Measurements from ENCODE around the gene POU2AF1. TPM values are rescaled to one million over a fixed set of nuclear protein-coding genes. Genes with fewer than 3 reads are reported as not detected.

Gene POU2AF1
- total RNA-seq, 1 experiment from 2014 or later = not detected

DNA sequence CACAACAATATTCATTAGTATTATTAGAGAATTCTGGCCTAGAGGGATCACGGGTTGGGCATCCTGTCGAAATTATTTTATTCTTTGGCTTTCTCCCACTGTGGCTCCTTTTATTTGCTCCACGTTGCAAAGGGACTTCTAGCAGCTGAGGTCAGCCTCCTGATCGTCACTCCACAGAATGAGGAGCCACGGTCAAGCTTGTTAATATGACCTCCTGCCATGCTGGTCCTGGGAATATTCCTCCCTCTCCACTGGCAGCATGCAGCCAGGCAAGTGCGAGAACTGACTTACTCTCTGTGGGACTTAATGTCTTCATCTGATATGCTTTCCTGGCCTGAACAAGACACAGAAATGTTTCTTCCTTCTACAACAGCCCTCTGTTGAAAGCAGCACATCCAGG lies 59.8 kb downstream of the POU2AF1 start:
- DNase-seq (ENCODE audit: low read depth) = no peak

DNA sequence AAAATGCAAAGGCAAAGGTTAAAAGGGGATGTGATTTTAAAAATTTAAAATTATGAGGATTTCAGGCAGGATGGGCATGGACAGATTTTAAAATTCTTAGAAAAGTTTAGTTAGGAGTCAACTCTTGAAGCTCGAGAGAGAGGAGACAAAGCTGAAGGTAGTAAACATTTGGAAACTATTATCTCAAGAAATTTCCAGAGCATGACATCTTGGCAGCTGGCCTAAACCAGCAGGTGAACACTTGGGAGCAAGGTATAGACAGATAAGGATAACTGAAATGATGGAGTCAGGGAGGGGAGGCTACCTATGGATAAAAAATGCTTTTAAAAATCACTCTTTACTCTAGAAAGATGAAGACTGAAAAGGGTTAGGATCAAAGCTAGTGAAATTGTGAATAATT lies 67.0 kb downstream of the POU2AF1 start:
- no peak for DNase-seq (ENCODE audit: low read depth)

DNA sequence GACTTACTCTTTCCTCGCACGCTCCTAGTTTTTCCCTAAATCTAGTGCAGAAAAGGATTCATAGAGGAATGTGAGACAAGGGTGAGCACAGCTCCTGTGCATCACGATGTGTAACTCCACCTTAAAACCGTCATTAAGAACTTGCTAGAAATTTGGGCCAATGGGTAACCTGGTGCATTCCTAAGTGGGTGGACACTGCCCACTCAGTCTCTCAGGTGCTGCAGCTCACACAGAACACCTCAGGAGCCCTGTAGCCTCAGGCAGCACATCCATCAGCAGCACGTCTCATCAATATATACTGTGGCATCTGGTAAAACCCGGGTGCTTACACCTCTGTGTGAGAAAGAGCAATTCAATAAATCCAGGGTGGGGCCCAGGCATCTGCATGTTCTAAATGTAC lies 68.4 kb downstream of the POU2AF1 start:
- DNase-seq (ENCODE audit: low read depth) = no peak

DNA sequence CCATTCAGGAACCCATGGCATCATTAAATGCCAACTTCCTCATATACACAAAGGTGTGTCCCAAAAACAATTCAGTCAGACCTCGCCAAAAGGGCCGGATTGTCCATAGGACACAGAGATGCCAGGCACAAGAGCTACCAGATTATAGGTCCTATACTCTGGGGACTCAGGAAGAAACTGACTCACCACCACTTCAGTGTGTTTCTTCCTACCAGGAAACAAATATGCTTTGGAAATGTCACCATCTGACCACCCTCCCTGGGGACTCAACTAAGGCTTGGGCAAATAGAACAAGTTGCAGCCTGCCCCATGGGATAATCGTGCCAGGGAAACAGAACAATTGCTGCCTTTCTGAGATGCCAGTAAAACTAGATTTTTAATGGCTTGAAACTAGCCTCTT lies 69.0 kb downstream of the POU2AF1 start:
- DNase-seq (ENCODE audit: low read depth) = no peak

DNA sequence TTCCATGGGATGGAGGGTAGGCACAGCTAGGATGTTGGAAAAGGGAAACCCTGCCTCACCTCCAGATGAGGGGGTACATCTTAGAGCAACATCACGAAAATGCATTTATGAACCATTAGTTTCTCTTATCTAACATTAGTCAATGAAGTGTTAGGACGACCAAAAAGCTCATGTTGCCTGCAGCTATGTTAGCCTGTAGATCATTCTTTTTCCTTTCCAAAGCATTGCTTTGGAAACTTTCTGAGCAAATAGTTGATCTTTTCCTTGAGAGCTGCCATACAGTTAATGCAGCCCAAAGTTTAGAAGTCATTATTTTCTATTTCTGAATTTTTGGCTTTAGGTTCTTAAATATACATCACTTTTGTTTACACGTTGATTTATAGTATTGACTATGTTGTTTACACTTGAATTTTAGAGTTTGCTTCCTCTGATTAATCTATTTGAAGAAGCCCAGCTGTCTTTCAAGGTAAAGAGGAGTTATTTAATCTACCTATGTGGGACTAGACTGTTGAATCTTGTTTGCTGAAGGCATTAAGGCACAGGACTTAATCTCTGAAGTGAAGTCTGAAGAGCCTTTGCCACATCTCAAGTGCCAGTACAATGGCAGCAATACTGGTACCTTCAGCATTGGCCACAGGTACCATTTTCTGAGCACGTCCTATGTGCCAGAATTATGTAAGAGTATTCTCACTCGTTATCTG lies 69.7 kb downstream of the POU2AF1 start:
- no peak for DNase-seq (ENCODE audit: low read depth)

DNA sequence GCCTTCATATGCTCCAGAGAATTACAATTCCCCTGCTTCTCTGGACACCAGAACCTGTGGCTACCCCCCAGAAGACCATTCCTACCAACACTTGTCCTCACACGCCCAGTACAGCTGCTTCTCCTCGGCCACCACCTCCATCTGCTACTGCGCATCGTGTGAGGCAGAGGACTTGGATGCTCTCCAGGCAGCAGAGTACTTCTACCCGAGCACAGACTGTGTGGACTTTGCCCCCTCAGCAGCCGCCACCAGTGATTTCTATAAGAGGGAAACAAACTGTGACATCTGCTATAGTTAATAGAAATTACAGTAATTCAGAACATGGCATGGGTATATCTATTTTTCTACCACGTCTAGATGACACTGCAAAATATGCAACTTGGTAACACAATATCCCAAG lies 70.9 kb downstream of the POU2AF1 start:
- no peak for DNase-seq (ENCODE audit: low read depth)

DNA sequence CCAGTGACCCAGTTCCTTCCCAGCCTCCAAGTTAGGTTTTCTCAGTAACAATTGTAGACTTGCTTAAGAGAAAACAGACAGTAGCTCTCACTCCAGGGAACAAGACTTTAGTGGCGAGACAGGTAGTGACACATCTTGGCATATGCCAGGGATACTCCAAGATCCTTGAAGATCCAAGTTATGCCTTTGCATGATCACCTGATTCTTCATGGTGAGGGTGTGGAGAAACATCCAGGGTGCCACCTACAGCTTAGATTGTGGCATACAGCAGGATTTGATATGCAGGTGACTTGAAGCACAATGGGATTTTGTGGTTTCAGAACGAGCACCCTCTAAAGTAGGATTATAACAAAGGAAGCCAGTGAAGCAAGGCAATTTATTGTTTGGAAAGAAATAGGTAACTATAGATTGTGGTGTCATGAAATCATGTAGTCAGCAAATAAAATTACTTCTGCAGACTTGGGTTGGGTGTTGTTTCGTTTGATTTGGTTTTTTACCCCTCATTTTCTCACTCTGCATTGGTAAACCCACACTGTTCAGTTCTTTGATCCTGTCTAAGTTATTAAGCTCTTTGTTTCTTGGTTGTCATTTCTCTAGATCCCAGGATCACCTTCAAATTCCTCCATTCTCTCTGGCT lies 71.5 kb downstream of the POU2AF1 start:
- no peak for DNase-seq (ENCODE audit: low read depth)

DNA sequence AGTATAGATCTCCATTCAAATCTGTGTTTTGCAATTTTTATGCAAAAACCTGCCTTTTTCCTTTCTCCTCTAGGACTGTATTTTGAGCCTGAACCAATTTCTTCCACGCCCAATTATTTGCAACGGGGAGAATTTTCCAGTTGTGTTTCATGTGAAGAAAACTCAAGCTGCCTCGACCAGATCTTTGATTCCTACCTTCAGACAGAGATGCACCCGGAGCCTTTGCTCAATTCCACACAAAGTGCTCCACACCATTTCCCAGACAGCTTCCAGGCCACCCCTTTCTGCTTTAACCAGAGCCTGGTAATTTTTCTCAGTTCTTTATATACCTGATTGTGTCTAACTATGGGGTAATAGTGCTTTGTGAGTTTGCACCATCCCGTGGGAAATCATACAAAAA lies 72.8 kb downstream of the POU2AF1 start:
- no peak for DNase-seq (ENCODE audit: low read depth)

DNA sequence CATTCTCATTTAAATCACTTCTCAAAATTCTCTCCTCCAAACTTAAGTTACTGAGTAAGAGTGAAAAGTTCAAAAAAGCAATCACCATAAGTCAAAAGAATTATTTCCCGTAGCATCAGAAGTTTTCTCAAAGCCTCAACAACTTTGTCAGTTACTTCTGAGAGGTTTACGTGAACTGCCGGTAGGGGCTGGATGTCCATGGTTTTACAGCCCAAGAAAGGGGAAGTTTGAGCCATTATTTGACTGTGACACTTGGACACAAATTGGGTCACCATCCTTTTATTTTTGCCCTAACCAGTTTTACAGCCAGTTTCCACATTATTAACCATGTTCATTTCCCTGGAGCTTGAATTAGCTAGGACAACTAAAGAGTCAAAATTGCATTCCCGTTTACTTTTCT lies 73.2 kb downstream of the POU2AF1 start:
- no peak for DNase-seq (ENCODE audit: low read depth)

DNA sequence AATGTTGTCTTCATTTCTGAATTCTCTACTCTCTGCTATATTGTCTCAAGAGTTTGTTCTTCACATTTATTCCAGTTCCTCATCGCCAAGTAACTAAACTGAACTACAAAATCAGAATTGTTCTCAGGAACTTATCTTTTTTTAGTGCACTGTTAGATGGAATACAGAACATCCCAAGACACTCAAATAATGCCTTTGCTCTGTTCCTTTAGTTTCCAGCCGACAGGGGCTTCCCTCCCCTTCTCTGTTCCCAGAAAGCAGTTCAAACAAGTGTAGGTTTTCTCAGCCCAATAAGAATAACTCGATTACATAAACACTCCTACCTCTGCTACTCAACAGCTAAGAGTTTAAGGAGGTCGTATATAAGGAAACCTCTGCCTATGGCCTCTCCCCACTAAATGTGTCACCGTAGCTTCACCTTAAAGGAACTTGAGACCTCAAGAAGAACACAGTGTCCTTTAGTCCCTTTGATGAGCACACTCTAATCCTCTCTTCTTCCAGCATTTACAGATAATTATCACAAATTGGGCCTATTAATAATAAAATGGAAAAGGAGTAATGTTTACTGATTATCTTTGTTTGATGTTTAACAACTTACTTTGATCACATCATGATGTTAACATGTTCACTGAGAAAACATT lies 73.8 kb downstream of the POU2AF1 start:
- no peak for DNase-seq (ENCODE audit: low read depth)

DNA sequence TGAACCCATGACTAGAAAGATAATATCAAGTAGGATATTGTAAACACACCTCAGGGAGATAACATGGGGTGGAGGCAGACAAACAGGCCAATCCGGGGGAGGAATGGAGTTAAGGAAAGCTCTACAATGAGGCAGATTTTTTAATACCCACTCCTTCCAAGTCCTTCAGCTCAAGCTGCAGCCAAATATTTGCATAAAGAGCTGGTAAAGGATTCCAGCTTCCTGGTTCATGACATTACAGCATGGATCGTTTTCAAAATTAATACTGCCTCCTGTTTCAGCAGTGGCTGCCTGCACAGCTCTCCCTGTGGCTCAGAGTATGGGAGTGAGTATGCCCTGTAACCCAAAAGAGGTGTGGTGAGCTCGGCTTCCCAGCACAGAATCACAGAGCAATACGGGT lies 75.6 kb downstream of the POU2AF1 start:
- DNase-seq (ENCODE audit: low read depth) = no peak

DNA sequence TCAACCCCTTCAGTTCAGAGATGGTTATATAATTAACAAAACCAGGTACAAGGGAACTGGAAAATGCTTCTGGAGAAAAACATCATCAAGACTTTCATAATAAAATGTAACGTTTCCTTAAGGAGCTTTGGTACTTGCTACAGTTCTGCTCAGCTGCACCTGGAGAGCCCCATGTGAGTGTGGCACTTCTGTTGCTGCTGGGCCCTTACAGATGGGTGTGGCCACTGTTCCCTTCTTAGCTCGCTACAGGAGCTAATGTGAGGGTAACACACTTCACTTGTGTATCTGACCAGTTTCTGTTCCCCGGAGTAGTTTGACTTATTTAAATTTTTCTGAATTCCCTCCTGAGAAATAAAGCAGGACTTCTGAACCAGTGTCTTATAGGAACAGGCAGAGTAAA lies 76.8 kb downstream of the POU2AF1 start:
- DNase-seq (ENCODE audit: low read depth) = no peak

Other genes starting within 250 kb of the POU2AF1 start
- gene POU2AF2, start 133.6 kb downstream of the POU2AF1 start, total RNA-seq (2014; rRNA removed; shearing (Covaris generic)) = not detected in 2 replicates
- not detected in 2 replicates for gene POU2AF3, start 80.7 kb downstream of the POU2AF1 start, total RNA-seq (2014; rRNA removed; shearing (Covaris generic))
- gene BTG4, start 133.1 kb upstream of the POU2AF1 start, total RNA-seq (2014; rRNA removed; shearing (Covaris generic)) = not detected in 2 replicates
- gene HOATZ, start 135.5 kb upstream of the POU2AF1 start, total RNA-seq (2014; rRNA removed; shearing (Covaris generic)) = not detected in 2 replicates
- gene LAYN, start 161.4 kb upstream of the POU2AF1 start, total RNA-seq (2014; rRNA removed; shearing (Covaris generic)) = 108 and 113 TPM in 2 replicates
- gene SIK2, start 223.2 kb upstream of the POU2AF1 start, total RNA-seq (2014; rRNA removed; shearing (Covaris generic)) = 8.4 and 19.4 TPM in 2 replicates

Data from M059J (cell line).